Anterior cingulate cortex (tissue), 58 donors: Measurements from ENCODE around the gene MYL11.

ENCODE experiments used
- DNase-seq, 58 donors: peaks; one replicate each; lab custom pipeline; 2025; lab: John Stamatoyannopoulos, UW

Gene MYL11

DNA sequence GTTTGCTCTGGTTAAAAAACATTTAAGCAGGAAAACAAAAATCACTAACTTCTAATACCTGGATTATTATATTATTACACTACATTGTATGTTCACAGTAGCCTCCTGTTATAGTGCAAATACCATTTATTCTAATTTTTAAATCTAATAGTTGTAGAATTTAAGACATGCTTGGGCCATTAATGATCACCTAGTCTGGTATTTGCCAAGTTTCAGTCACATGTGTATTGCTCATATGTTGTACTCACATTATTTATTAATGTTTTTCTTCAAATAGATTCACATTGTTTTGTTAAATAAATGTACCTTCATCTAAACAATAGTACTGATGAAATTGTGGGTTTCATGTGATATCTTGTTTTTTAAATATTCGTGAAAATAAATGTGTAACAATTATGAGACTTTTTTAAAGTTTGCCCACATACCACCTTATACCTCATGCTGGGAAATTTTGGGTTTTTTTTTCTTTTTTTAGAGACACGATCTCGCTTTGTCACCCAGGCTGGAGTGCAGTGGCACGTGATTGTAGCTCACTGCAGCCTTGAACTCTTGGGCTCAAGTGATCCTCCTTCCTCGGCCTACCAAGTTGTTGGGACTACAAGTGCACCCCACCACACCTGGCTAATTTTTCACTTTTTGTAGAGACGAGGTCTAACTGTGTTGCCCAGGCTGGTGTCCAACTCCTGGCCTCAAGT, 38.7 kb downstream of the MYL11 start:
- no peak for DNase-seq

DNA sequence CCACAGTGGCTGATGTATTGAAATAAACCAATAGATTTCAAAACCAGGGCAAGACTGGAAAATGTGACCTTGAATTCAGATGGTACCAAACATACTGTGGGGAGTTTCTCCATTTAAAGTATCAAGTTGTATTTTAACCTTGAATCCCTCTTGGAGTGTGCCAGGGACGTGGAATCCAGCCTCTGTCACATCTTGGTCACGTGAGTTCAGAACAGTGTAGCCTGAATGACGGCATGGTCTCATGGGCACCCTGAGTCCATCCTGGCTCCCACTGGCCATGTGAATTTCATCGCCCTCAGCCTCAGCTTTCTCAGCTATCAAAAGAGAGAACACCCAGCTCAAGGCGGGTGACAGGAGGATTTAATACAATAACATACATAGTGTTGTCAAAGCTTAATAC, 39.6 kb downstream of the MYL11 start:
- DNase-seq, result no peak

DNA sequence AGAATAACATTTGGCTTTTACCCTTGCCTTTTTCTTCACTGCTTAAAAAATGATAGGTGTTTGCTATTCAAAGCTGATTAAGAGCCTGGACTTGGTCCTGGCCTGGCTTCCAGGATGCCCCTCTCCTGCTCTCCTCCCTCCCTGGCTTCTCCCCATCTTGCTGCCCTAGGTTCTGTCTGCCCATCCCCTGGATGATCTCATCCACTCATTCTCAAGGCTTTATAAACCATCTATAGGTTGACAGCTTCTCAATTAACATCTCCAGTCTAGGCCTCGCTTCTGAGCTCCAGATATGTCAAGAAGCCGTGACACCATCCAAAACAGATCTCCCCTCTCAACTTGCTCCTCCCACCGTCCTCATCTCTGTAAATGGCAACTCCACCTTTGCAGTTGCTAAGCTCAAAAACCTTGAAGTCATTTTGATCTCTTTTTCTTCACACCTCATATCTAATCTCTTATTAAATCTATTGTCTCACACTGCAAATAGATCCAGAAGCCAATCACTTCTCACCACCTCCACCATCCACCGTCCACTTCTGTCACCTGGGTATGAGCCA, 41.5 kb downstream of the MYL11 start:
- DNase-seq, result no peak

DNA sequence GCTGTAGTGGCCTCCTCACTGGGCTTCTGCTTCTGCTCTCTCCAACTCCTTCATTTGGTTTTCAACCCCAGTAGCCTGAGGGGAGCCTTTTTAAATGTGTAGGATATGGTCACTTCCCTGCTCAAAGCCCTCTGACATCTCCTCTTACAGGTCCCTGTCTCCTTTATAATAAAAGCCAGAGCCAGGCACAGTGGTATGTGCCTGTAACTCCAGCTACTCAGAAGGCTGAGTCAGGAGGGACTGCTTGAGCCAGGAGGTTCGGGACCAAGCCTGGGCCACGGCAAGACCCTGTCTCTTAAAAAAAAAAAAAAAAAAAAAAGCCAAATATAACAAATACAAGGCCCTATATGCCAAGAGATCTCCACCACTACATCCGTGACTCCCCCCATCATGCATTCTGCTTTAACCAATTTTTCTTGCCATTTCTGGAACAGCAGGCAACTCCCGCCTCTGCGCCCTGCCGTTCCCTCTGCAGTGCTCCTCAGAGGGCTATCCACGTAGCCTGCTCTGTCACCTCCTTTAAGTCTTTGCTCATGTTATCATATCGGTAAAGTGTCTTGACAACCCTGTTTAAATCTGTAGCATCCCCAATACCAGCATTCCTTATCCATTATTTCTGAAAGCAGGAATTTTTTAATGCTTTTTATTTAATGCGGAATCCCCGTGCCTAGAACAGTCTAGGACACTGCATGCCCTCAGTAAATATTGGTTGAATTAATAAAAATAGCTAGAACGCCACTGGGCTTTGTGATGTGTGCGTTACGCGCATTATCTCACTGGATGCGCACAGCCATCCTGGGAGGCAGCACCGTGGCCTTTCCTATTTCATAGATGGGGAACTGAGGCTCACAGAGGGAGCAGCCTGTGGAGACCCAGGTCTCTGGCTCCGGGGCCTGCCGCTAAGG, 42.3 kb downstream of the MYL11 start:
- DNase-seq, result peak in 4 of 58 donors; percentile 43 to 56 (median 47)

DNA sequence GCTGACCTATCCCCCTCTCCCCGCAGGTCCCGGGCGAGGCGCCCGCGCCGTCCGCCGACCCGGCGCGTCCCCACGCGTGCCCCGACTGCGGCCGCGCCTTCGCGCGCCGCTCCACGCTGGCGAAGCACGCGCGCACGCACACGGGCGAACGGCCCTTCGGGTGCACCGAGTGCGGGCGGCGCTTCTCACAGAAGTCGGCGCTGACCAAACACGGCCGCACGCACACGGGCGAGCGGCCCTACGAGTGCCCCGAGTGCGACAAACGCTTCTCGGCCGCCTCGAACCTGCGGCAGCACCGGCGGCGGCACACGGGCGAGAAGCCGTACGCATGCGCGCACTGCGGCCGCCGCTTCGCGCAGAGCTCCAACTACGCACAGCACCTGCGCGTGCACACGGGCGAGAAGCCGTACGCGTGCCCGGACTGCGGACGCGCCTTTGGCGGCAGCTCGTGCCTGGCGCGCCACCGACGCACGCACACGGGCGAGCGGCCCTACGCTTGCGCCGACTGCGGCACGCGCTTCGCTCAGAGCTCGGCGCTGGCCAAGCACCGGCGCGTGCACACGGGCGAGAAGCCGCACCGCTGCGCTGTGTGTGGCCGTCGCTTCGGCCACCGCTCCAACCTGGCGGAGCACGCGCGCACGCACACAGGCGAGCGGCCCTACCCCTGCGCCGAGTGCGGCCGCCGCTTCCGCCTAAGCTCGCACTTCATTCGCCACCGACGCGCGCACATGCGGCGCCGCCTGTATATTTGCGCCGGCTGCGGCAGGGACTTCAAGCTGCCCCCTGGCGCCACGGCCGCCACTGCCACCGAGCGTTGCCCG, 43.1 kb downstream of the MYL11 start:
- DNase-seq, result peak in 53 of 58 donors; percentile 35 to 85 (median 69)

DNA sequence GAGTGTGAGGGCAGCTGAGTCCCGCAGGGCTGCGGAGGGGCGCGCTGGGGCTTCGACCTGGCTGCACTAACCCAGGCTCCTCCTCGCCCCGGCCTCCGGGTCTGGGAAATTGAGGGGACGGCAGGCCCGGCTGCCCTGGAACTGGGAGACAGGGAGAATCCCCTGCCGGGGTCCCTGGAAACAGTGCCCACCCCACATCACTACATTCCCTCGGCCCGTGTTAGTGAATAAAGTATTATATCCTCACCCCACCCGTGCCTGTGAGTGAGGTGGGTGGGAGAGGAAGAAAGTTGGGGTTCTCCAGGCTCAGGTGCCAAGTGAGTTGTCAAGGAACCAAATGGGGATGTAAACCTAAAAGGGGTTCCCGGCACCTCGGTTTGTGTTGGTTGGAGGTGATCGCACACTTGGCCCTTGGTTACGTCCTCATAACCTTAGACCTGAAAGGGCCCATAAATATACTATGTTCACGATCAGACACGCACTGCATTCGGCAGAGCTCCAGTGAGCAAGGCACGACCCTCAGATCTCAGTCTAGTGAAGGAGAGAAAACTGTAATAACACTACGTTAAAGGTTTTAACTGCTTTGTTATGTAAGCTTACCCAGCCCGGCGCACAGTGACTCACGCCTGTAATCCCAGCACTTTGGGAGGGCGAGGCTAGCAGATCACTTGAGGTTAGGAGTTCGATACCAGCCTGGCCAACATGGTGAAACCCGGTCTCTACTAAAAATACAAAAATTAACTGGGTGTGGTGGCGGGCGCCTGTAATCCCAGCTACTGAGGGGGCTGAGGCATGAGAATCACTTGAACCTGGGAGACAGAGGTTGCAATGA, 44.0 kb downstream of the MYL11 start:
- peak in 2 of 58 donors; percentile 12 to 42 for DNase-seq

DNA sequence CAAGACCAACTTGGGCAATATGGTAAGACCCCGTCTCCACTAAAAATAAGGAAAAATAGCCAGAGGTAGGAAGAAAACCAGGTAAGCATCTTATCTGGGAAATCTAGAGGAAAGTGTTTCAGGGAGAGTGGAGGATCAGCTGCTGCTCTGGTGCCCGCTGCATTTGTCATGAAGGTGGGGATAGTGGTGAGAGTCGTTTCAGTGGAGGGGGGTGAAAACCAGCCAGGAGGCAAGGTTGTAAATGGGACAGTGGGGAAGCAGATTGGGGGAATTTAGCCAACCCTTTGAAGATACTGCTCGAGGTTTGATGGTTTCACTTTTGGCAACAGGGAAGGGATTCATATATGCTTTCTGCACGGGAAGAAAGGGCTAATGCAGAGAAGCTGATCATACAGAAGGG, 46.4 kb downstream of the MYL11 start:
- DNase-seq, result no peak
